ENCODE measurements around the gene CHMP2A. TPM values are rescaled to one million over a fixed set of nuclear protein-coding genes. Genes with fewer than 3 reads are reported as not detected.
"Not testable (repeated sequence)": the region's sequence is repeated elsewhere in the genome, so short reads cannot be mapped to it uniquely, and the experiment has no call there.

CHMP2A gene
- total RNA-seq, 1 donor from 2014 or later, result 124 TPM

DNA sequence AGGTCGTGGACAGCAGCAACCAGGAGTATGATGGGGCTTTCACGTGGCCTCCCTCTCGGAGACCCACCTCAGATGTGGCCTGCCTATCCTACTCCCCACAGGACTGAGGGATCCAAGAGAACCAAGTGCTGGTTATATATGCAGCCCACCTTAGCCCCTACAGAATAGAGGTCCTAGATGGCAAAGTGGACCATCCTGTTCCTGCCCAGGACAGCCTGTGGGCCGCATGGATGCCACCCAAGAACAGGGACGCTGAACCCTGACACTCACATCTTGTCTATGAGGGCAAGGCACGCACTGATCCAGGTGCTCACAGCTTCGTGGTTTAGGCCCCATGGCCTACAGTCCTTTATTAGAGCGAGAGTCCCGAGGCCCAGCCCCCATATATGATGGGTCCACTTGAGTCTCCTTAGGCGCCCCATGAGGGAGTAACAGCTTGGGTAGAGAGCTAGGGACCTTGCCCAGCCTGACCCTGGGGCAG lies 41.7 kb downstream of the CHMP2A start:
- intact Hi-C loops (cut with micrococcal nuclease), result no loop called here
- no peak overlapping the region for H3K4me3 ChIP-seq
- H3K4me1 ChIP-seq, result peaks cover 49% of the 10 kb centered on the region
- peak overlapping the region; percentile 78 for H3K27ac ChIP-seq (replicated peaks)
- H3K27me3 ChIP-seq (ENCODE audit: low read depth), result no peaks in the 10 kb centered on the region
- no peaks in the 10 kb centered on the region for H3K9me3 ChIP-seq (replicated peaks)
- no peak for DNase-seq
- peaks cover 23% of the 10 kb centered on the region for H3K36me3 ChIP-seq
- TF ChIP-seq, protein P1, sequence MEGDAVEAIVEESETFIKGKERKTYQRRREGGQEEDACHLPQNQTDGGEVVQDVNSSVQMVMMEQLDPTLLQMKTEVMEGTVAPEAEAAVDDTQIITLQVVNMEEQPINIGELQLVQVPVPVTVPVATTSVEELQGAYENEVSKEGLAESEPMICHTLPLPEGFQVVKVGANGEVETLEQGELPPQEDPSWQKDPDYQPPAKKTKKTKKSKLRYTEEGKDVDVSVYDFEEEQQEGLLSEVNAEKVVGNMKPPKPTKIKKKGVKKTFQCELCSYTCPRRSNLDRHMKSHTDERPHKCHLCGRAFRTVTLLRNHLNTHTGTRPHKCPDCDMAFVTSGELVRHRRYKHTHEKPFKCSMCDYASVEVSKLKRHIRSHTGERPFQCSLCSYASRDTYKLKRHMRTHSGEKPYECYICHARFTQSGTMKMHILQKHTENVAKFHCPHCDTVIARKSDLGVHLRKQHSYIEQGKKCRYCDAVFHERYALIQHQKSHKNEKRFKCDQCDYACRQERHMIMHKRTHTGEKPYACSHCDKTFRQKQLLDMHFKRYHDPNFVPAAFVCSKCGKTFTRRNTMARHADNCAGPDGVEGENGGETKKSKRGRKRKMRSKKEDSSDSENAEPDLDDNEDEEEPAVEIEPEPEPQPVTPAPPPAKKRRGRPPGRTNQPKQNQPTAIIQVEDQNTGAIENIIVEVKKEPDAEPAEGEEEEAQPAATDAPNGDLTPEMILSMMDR (IDR thresholded peaks at IDR 0.05; ENCODE audit: borderline replicate concordance), result no peak

DNA sequence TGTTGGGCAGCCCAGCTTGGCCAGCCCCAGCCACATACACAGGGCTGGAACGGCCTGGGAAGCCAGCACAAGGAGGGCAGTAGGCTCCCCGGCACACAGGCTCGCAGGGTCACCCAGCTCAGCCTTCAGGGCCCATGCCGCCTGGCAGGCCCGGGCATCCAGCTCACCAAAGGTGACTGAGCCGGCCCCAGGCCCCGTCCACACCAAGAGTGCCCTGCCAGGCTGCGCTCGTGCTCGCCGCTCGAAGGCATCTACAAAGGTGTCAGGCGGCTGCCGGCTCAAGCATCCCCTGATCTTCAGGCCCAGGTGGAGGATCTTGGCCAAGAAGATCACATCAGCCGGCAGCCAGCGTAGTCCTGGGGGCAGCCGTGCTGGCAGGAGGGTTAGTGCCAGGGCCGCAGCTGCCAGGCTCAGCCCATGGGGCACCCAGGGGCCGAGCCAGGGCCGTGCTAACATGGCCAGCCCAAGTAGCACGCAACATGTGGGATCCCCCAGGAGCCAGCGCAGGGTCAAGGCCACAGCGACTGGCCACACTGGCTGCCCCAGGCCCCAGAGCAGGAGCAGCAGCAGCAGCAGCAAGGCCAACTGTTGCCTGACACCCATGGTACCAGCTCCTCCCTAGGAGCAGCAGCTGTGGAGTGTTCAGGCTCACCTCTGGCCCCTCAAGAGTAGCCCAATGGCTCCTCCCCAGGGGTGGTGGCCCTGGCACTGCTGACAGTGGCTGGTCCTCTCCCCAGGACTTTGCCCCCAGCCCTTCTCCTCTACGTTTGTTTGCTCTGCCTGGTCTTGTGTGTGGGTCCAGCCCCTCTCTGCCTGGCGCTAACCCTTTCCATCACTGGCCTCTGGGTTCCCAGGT lies 43.3 kb downstream of the CHMP2A start, which contains the start of gene SLC27A5:
SLC27A5 (minus strand) TSS at position 640 of the 856 bp plus-strand sequence; CDS start at position 603, 37 bp downstream.
- Histone ChIP-seq H3K4me1 (peaks cover 33% of the 10 kb centered on the region), H3K27me3 (ENCODE audit: low read depth) (no peaks in the 10 kb centered on the region), H3K27ac (replicated peaks) (no peak within 1 kb of the TSS), H3K9me3 (replicated peaks) (peaks cover 5% of the 10 kb centered on the region), H3K36me3 (peaks cover 13% of the 10 kb centered on the region), H3K4me3 (no peak within 1 kb of the TSS)
- no peak for DNase-seq
- intact Hi-C loops (cut with micrococcal nuclease), result no loop called here
- TF ChIP-seq, protein P1 (IDR thresholded peaks at IDR 0.05; ENCODE audit: borderline replicate concordance), result no peak

DNA sequence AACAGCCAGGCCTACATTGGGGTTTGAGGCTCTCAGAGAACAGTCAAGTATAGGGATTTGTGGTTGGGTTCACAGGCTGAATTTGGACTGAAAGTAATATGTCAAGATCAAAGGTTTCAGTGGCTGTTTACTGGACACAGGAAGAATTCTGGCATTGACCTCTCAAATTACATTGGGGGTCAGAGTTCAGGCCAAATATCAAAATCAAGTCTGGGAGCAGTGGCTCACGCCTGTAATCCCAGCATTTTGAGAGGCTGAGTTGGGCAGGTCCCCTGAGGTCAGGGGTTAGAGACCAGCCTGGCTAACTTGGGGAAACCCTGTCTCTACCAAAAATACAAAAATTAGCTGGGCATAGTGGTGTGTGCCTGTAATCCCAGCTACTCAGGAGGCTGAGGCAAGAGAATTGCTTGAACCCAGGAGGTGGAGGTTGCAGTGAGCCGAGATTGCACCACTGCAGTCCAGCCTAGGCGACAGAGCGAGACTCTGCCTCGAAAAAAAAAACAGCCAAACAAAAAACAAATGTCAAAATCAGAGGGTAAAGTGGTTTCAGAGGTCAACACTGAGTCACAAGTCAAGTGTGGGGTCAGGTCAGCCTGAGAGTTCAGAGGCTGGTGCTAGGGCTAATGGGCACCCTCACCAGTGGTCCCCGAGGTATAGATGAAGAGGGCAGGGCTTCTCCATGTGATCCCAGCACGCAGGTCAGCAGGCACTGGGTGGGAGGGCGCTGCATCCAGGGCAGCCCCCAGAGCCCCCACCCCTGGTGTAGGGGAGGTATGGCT lies 44.6 kb downstream of the CHMP2A start:
- peaks cover 5% of the 10 kb centered on the region for H3K9me3 ChIP-seq (replicated peaks)
- TF ChIP-seq, protein P1 (IDR thresholded peaks at IDR 0.05; ENCODE audit: borderline replicate concordance), result no peak
- no peak overlapping the region for H3K27ac ChIP-seq (replicated peaks)
- H3K27me3 ChIP-seq (ENCODE audit: low read depth), result no peaks in the 10 kb centered on the region
- DNase-seq, result no peak
- peaks cover under 1% of the 10 kb centered on the region for H3K36me3 ChIP-seq
- H3K4me1 ChIP-seq, result peaks cover 20% of the 10 kb centered on the region
- no peak overlapping the region for H3K4me3 ChIP-seq
- intact Hi-C loops (cut with micrococcal nuclease), result no loop called here

DNA sequence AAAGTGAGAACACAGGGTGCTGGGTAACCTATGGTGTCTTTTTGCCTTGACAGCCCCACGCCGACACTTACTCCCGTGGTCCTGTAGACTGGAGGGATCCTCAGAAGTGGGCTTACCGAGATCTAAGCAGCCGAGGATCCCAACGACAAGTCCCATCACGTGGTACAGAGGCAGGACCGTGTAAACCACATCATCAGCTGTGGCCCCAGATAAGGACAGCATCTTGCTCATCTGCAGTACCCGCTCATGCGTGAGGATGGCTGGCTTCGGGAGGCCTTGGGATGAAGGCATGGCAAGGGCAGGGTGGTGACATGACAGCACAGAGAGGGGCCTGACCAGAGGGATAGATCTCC lies 45.2 kb downstream of the CHMP2A start:
- TF ChIP-seq, protein P1 (IDR thresholded peaks at IDR 0.05; ENCODE audit: borderline replicate concordance), result no peak
- H3K27ac ChIP-seq (replicated peaks), result no peak overlapping the region
- no peak for DNase-seq
- peaks cover 5% of the 10 kb centered on the region for H3K9me3 ChIP-seq (replicated peaks)
- no peaks in the 10 kb centered on the region for H3K36me3 ChIP-seq
- peaks cover 14% of the 10 kb centered on the region for H3K4me1 ChIP-seq
- intact Hi-C loops (cut with micrococcal nuclease), result no loop called here
- no peaks in the 10 kb centered on the region for H3K27me3 ChIP-seq (ENCODE audit: low read depth)
- H3K4me3 ChIP-seq, result no peak overlapping the region

DNA sequence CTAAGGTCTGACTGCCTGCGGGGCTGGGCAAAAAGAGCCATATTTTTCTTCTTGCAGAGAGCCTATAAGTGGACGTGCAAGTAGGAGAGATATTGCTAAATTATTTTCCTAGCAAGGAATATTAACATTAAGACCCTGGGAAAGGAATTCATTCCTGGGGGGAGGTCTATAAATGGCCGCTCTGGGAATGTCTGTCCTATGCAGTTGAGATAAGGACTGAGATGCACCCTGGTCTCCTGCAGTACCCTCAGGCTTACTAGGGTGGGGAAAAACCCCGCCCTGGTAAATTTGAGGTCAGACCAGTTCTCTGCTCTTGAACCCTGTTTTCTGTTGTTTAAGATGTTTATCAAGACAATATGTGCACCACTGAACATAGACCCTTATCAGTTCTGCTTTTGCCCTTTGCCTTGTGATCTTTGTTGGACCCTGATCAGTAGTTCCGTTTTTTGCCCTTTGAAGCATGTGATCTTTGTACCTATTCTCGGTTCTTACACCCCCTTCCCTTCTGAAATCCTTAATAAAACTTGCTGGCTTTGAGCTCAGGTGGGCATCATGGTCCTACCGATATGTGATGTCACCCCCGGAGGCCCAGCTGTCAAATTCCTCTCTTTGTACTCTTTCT lies 47.2 kb downstream of the CHMP2A start:
- H3K9me3 ChIP-seq (replicated peaks); H3K36me3 ChIP-seq; H3K27me3 ChIP-seq (ENCODE audit: low read depth); H3K27ac ChIP-seq (replicated peaks); H3K4me3 ChIP-seq; intact Hi-C loops (cut with micrococcal nuclease); DNase-seq; H3K4me1 ChIP-seq: not testable (repeated sequence)

Small RNAs within 50 kb of the gene (microRNA-seq; reads per million reads assigned to microRNA genes)
- 0.94 reads per million for gene MIR6807

Other genes starting within 250 kb of the CHMP2A start
- gene ERVK3-1, start 249.7 kb downstream of the CHMP2A start, total RNA-seq, result 22.7 TPM
- gene ZSCAN22, start 228.1 kb downstream of the CHMP2A start, total RNA-seq, result 1.8 TPM
- gene A1BG, start 201.6 kb downstream of the CHMP2A start, total RNA-seq, result 3.7 TPM
- gene ZNF497, start 192.4 kb downstream of the CHMP2A start, total RNA-seq, result 0.41 TPM
- 0.19 TPM for gene ZNF837, start 174.1 kb downstream of the CHMP2A start, total RNA-seq
- gene RPS5, start 167.8 kb downstream of the CHMP2A start, total RNA-seq, result 496 TPM
- not detected for gene RNF225, start 159.4 kb downstream of the CHMP2A start, total RNA-seq
- 16.8 TPM for gene ZNF584, start 146.5 kb downstream of the CHMP2A start, total RNA-seq
- gene ZNF132, start 115.0 kb downstream of the CHMP2A start, total RNA-seq, result 5.7 TPM
- gene ZNF324B, start 103.5 kb downstream of the CHMP2A start, total RNA-seq, result 3.1 TPM
- gene ZNF324, start 88.0 kb downstream of the CHMP2A start, total RNA-seq, result 5.3 TPM
- 4.9 TPM for gene ZNF446, start 78.8 kb downstream of the CHMP2A start, total RNA-seq
- gene SLC27A5, start 43.1 kb downstream of the CHMP2A start, total RNA-seq, result 4.1 TPM
- gene ZBTB45, start 35.3 kb downstream of the CHMP2A start, total RNA-seq, result 10.2 TPM
- gene TRIM28, start 11.0 kb downstream of the CHMP2A start, total RNA-seq, result 136 TPM
- gene UBE2M, start 3.5 kb upstream of the CHMP2A start, total RNA-seq, result 116 TPM
- gene MZF1, start 18.2 kb upstream of the CHMP2A start, total RNA-seq, result 10.9 TPM